ENCODE results near the gene ZNF385B.

The ZNF385B gene

DNA sequence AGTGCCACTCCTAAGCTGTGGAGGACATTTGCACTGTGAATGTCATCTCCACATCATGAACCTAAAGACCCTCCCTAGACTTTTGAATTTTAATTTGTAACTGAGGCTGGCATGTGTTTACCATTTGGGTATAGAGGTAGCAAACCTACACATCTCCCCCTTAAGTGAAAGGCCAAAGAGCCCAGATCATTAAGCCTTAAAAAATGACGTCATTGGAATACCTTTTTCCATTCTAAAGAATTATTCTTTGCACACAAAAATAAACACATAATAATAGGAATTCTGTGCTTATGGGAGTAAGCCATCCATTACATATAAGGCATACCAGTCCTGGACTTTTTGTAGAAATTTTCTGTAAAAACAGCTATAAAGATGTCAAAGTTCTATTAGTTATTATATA lies 38.9 kb downstream of the ZNF385B start:
- Histone ChIP-seq H4K5ac (ENCODE audit: low read length) (no peak overlapping the region), H3K4me1 (ENCODE audit: control insufficient read depth, low read depth, low read length) (no peaks in the 10 kb centered on the region)
- no CpG with 5 or more reads among the region's 1 CpG for WGBS (ENCODE audit: extremely low coverage, insufficient coverage, low lambda C conversion rate)

GRCh38 chr2:179818546-179818945 lies 42.9 kb downstream of the ZNF385B start:
- Histone ChIP-seq H4K8ac (ENCODE audit: low read depth, low read length) (no peak overlapping the region), H3K23ac (ENCODE audit: low read length) (no peak overlapping the region), H3K27me3 (ENCODE audit: insufficient read depth, low read length, poor library complexity) (no peaks in the 10 kb centered on the region), H3K4me3 (ENCODE audit: low read length) (no peak overlapping the region), H4K5ac (ENCODE audit: low read length) (no peak overlapping the region), H2BK5ac (ENCODE audit: low read length) (no peak overlapping the region), H2AK5ac (ENCODE audit: low read length) (no peak overlapping the region), H3K4me2 (ENCODE audit: low read length) (no peak overlapping the region), H3K4me1 (ENCODE audit: control insufficient read depth, low read depth, low read length) (no peaks in the 10 kb centered on the region), H3K56ac (ENCODE audit: low read length) (no peak overlapping the region), H3K36me3 (ENCODE audit: control insufficient read depth, insufficient read depth, low read length) (no peaks in the 10 kb centered on the region), H2BK120ac (ENCODE audit: low read depth, low read length) (no peak overlapping the region), H3K9ac (ENCODE audit: low read length) (no peak overlapping the region), H3K79me2 (ENCODE audit: control insufficient read depth, insufficient read depth, low read length) (no peaks in the 10 kb centered on the region), H3K27ac (ENCODE audit: low read depth, low read length) (no peak overlapping the region), H3K4ac (ENCODE audit: low read depth, low read length) (no peak overlapping the region), H3K79me1 (ENCODE audit: low read length) (no peaks in the 10 kb centered on the region), H3K18ac (ENCODE audit: low read length) (no peak overlapping the region), H2BK15ac (replicated peaks; ENCODE audit: low read depth) (no peak overlapping the region)
- no peak for DNase-seq
- WGBS (ENCODE audit: extremely low coverage, insufficient coverage, low lambda C conversion rate) = 100% methylated on average over 1 of the region's 8 CpGs

More for the DNA sequence above, 38.9 kb downstream of the ZNF385B start:
- no peak overlapping the region for H2BK15ac ChIP-seq (replicated peaks; ENCODE audit: low read depth)
- no peak overlapping the region for H3K23ac ChIP-seq (ENCODE audit: low read length)
- H3K27me3 ChIP-seq (ENCODE audit: insufficient read depth, low read length, poor library complexity) = no peaks in the 10 kb centered on the region
- H3K4ac ChIP-seq (ENCODE audit: low read depth, low read length) = no peak overlapping the region
- H3K4me3 ChIP-seq (ENCODE audit: low read length) = no peak overlapping the region
- no peak overlapping the region for H3K9ac ChIP-seq (ENCODE audit: low read length)
- no peak overlapping the region for H4K8ac ChIP-seq (ENCODE audit: low read depth, low read length)
- H3K79me2 ChIP-seq (ENCODE audit: control insufficient read depth, insufficient read depth, low read length) = no peaks in the 10 kb centered on the region
- H3K36me3 ChIP-seq (ENCODE audit: control insufficient read depth, insufficient read depth, low read length) = no peaks in the 10 kb centered on the region
- H2BK5ac ChIP-seq (ENCODE audit: low read length) = no peak overlapping the region
- no peak overlapping the region for H3K4me2 ChIP-seq (ENCODE audit: low read length)
- no peaks in the 10 kb centered on the region for H3K79me1 ChIP-seq (ENCODE audit: low read length)
- no peak overlapping the region for H3K56ac ChIP-seq (ENCODE audit: low read length)
- H3K18ac ChIP-seq (ENCODE audit: low read length) = no peak overlapping the region
- no peak overlapping the region for H2BK120ac ChIP-seq (ENCODE audit: low read depth, low read length)
- no peak for DNase-seq
- H3K27ac ChIP-seq (ENCODE audit: low read depth, low read length) = no peak overlapping the region
- no peak overlapping the region for H2AK5ac ChIP-seq (ENCODE audit: low read length)

- Histone ChIP-seq H3K23ac (ENCODE audit: low read length) (no peak overlapping the region), H3K79me2 (ENCODE audit: control insufficient read depth, insufficient read depth, low read length) (no peaks in the 10 kb centered on the region), H3K4me1 (ENCODE audit: control insufficient read depth, low read depth, low read length) (no peaks in the 10 kb centered on the region), H3K56ac (ENCODE audit: low read length) (no peak overlapping the region), H2AK5ac (ENCODE audit: low read length) (no peak overlapping the region), H2BK120ac (ENCODE audit: low read depth, low read length) (no peak overlapping the region), H3K4ac (ENCODE audit: low read depth, low read length) (no peak overlapping the region), H4K8ac (ENCODE audit: low read depth, low read length) (no peak overlapping the region), H3K27ac (ENCODE audit: low read depth, low read length) (no peak overlapping the region), H2BK15ac (replicated peaks; ENCODE audit: low read depth) (no peak overlapping the region), H3K79me1 (ENCODE audit: low read length) (no peaks in the 10 kb centered on the region), H3K18ac (ENCODE audit: low read length) (no peak overlapping the region), H3K4me3 (ENCODE audit: low read length) (no peak overlapping the region), H3K27me3 (ENCODE audit: insufficient read depth, low read length, poor library complexity) (no peaks in the 10 kb centered on the region), H3K4me2 (ENCODE audit: low read length) (no peak overlapping the region), H4K5ac (ENCODE audit: low read length) (no peak overlapping the region), H3K36me3 (ENCODE audit: control insufficient read depth, insufficient read depth, low read length) (no peaks in the 10 kb centered on the region), H3K9ac (ENCODE audit: low read length) (no peak overlapping the region), H2BK5ac (ENCODE audit: low read length) (no peak overlapping the region)
- DNase-seq = no peak
- no CpG with 5 or more reads among the region's 1 CpG for WGBS (ENCODE audit: extremely low coverage, insufficient coverage, low lambda C conversion rate)
Measured at GRCh38 chr2:179817181-179817841, 44.1 kb downstream of the ZNF385B start.

GRCh38 chr2:179814050-179814449 lies 47.4 kb downstream of the ZNF385B start:
- H3K27ac ChIP-seq (ENCODE audit: low read depth, low read length) = no peak overlapping the region
- H3K27me3 ChIP-seq (ENCODE audit: insufficient read depth, low read length, poor library complexity) = no peaks in the 10 kb centered on the region
- H3K36me3 ChIP-seq (ENCODE audit: control insufficient read depth, insufficient read depth, low read length) = no peaks in the 10 kb centered on the region
- no peaks in the 10 kb centered on the region for H3K79me1 ChIP-seq (ENCODE audit: low read length)
- H2BK15ac ChIP-seq (replicated peaks; ENCODE audit: low read depth) = no peak overlapping the region
- no CpG with 5 or more reads among the region's 5 CpGs for WGBS (ENCODE audit: extremely low coverage, insufficient coverage, low lambda C conversion rate)
- H3K4me3 ChIP-seq (ENCODE audit: low read length) = no peak overlapping the region
- H2BK120ac ChIP-seq (ENCODE audit: low read depth, low read length) = no peak overlapping the region
- no peak overlapping the region for H4K5ac ChIP-seq (ENCODE audit: low read length)
- no peak overlapping the region for H3K4ac ChIP-seq (ENCODE audit: low read depth, low read length)
- H3K18ac ChIP-seq (ENCODE audit: low read length) = no peak overlapping the region
- no peaks in the 10 kb centered on the region for H3K79me2 ChIP-seq (ENCODE audit: control insufficient read depth, insufficient read depth, low read length)
- H2AK5ac ChIP-seq (ENCODE audit: low read length) = no peak overlapping the region
- no peak for DNase-seq
- no peaks in the 10 kb centered on the region for H3K4me1 ChIP-seq (ENCODE audit: control insufficient read depth, low read depth, low read length)
- H3K56ac ChIP-seq (ENCODE audit: low read length) = no peak overlapping the region
- no peak overlapping the region for H3K23ac ChIP-seq (ENCODE audit: low read length)
- H4K8ac ChIP-seq (ENCODE audit: low read depth, low read length) = no peak overlapping the region
- H2BK5ac ChIP-seq (ENCODE audit: low read length) = no peak overlapping the region
- H3K4me2 ChIP-seq (ENCODE audit: low read length) = no peak overlapping the region
- no peak overlapping the region for H3K9ac ChIP-seq (ENCODE audit: low read length)

DNA sequence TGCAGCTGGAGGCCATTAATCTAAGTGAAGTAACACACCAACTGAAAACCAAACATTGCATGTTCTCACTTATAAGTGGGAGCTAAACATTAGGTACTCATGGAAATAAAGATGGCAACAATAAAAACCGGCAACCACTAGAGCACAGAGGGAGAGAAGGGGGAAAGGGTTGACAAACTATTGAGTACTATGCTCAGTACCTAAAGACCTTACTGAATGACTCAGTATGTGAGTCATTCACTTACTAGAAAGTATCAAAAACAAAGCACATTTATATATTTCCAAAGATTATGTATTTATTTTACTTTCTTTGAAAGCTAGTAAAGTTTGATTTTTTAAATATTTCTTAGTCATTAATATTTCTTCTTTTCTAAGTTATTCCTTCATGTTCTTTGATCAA lies 48.9 kb downstream of the ZNF385B start:
- no peak overlapping the region for H3K4ac ChIP-seq (ENCODE audit: low read depth, low read length)
- H2AK5ac ChIP-seq (ENCODE audit: low read length) = no peak overlapping the region
- no peaks in the 10 kb centered on the region for H3K79me2 ChIP-seq (ENCODE audit: control insufficient read depth, insufficient read depth, low read length)
- H3K36me3 ChIP-seq (ENCODE audit: control insufficient read depth, insufficient read depth, low read length) = no peaks in the 10 kb centered on the region
- no CpG with 5 or more reads among the region's 1 CpG for WGBS (ENCODE audit: extremely low coverage, insufficient coverage, low lambda C conversion rate)
- H3K9ac ChIP-seq (ENCODE audit: low read length) = no peak overlapping the region
- no peaks in the 10 kb centered on the region for H3K79me1 ChIP-seq (ENCODE audit: low read length)
- no peak overlapping the region for H4K5ac ChIP-seq (ENCODE audit: low read length)
- no peak overlapping the region for H3K23ac ChIP-seq (ENCODE audit: low read length)
- H3K56ac ChIP-seq (ENCODE audit: low read length) = no peak overlapping the region
- DNase-seq = no peak
- H2BK15ac ChIP-seq (replicated peaks; ENCODE audit: low read depth) = no peak overlapping the region
- H3K18ac ChIP-seq (ENCODE audit: low read length) = no peak overlapping the region
- no peaks in the 10 kb centered on the region for H3K4me1 ChIP-seq (ENCODE audit: control insufficient read depth, low read depth, low read length)
- H3K27ac ChIP-seq (ENCODE audit: low read depth, low read length) = no peak overlapping the region
- H3K4me3 ChIP-seq (ENCODE audit: low read length) = no peak overlapping the region
- H2BK5ac ChIP-seq (ENCODE audit: low read length) = no peak overlapping the region
- no peak overlapping the region for H3K4me2 ChIP-seq (ENCODE audit: low read length)
- H2BK120ac ChIP-seq (ENCODE audit: low read depth, low read length) = no peak overlapping the region
- H3K27me3 ChIP-seq (ENCODE audit: insufficient read depth, low read length, poor library complexity) = no peaks in the 10 kb centered on the region
- no peak overlapping the region for H4K8ac ChIP-seq (ENCODE audit: low read depth, low read length)

GRCh38 chr2:179811042-179811441 lies 50.4 kb downstream of the ZNF385B start:
- H3K36me3 ChIP-seq (ENCODE audit: control insufficient read depth, insufficient read depth, low read length) = no peaks in the 10 kb centered on the region
- H3K9ac ChIP-seq (ENCODE audit: low read length) = no peak overlapping the region
- H3K4me1 ChIP-seq (ENCODE audit: control insufficient read depth, low read depth, low read length) = no peaks in the 10 kb centered on the region
- no peak overlapping the region for H3K23ac ChIP-seq (ENCODE audit: low read length)
- H3K79me1 ChIP-seq (ENCODE audit: low read length) = no peaks in the 10 kb centered on the region
- DNase-seq = no peak
- H3K79me2 ChIP-seq (ENCODE audit: control insufficient read depth, insufficient read depth, low read length) = no peaks in the 10 kb centered on the region
- H3K4me3 ChIP-seq (ENCODE audit: low read length) = no peak overlapping the region
- no peak overlapping the region for H3K27ac ChIP-seq (ENCODE audit: low read depth, low read length)
- no peak overlapping the region for H2BK5ac ChIP-seq (ENCODE audit: low read length)
- no peaks in the 10 kb centered on the region for H3K27me3 ChIP-seq (ENCODE audit: insufficient read depth, low read length, poor library complexity)
- H4K5ac ChIP-seq (ENCODE audit: low read length) = no peak overlapping the region
- H3K4me2 ChIP-seq (ENCODE audit: low read length) = no peak overlapping the region
- no peak overlapping the region for H3K56ac ChIP-seq (ENCODE audit: low read length)
- no peak overlapping the region for H2AK5ac ChIP-seq (ENCODE audit: low read length)
- no peak overlapping the region for H2BK15ac ChIP-seq (replicated peaks; ENCODE audit: low read depth)
- no peak overlapping the region for H3K18ac ChIP-seq (ENCODE audit: low read length)
- no peak overlapping the region for H4K8ac ChIP-seq (ENCODE audit: low read depth, low read length)
- H2BK120ac ChIP-seq (ENCODE audit: low read depth, low read length) = no peak overlapping the region
- no peak overlapping the region for H3K4ac ChIP-seq (ENCODE audit: low read depth, low read length)

Data from mesendoderm (in vitro differentiated cells).